SK-N-SH (cell line): ENCODE data around the gene GLYR1. TPM values are rescaled to one million over a fixed set of nuclear protein-coding genes. Genes with fewer than 3 reads are reported as not detected.

Experiments
- CTCF ChIA-PET: fragments of 300-600, 350-600 bp; formaldehyde crosslinking; extraction: SDS; loops from one replicate; lab custom pipeline; 2021; lab: Yijun Ruan, JAX
- POLR2A ChIA-PET: fragments of 350-600 bp; sonication (Branson Sonifier 250); formaldehyde crosslinking; extraction: SDS; loops from one replicate; lab custom pipeline; 2020; ENCODE audit warnings: antibody characterized with exemption, inconsistent platforms; lab: Yijun Ruan, JAX
- DNase-seq: peaks from one replicate; pipeline ENCODE4 v3.0.0; 2012
- H2AFZ ChIP-seq: fragments of 200-600 bp; sonication (generic); 2 replicates; pipeline ENCODE4 v1.8.1; 2016; ENCODE audit warnings: antibody characterized with exemption, mild to moderate bottlenecking, low read depth
- H3F3A ChIP-seq: fragments of 200-600 bp; sonication (generic); replicated peaks from 2 replicates; pipeline ENCODE3; 2016; ENCODE audit warnings: antibody characterized with exemption, mild to moderate bottlenecking; ENCODE audit not compliant: insufficient read depth
- H3K27ac ChIP-seq, 2 experiments: fragments of 200-500 bp in 1 of 2; fragments of 200-600 bp in 1 of 2; sonication (Bioruptor generic) in 1 of 2; sonication (generic), shearing (Covaris generic) in 1 of 2; 2 replicates each; pipeline versions ENCODE4 v1.5.1 to v1.6.1; 2014 to 2016; ENCODE audit warnings: low read depth in 2 of 2, inconsistent platforms in 1 of 2, low read length in 1 of 2, mild to moderate bottlenecking in 1 of 2, mixed read lengths in 1 of 2
- H3K27me3 ChIP-seq: fragments of 200-600 bp; sonication (generic), shearing (Covaris generic); 2 replicates; pipeline ENCODE4 v1.6.1; 2016; ENCODE audit warnings: mixed run types; ENCODE audit not compliant: insufficient read depth
- H3K36me3 ChIP-seq, 2 experiments: fragments of 200-500 bp in 1 of 2; fragments of 200-600 bp in 1 of 2; sonication (Bioruptor generic) in 1 of 2; sonication (generic) in 1 of 2; replicated peaks in 1 of 2; 2 replicates each; pipeline versions ENCODE3 to v1.5.1; 2014 to 2016; ENCODE audit warnings: low read length in 1 of 2, mild to moderate bottlenecking in 1 of 2; ENCODE audit not compliant: insufficient read depth in 2 of 2, control insufficient read depth in 1 of 2
- H3K4me1 ChIP-seq, 2 experiments: fragments of 200-500 bp in 1 of 2; fragments of 200-600 bp in 1 of 2; sonication (Bioruptor generic) in 1 of 2; sonication (generic), shearing (Covaris generic) in 1 of 2; 2 replicates each; pipeline versions ENCODE4 v1.5.1 to v1.6.1; 2014 to 2016; ENCODE audit warnings: low read depth in 1 of 2, low read length in 1 of 2, mixed run types in 1 of 2; ENCODE audit not compliant: insufficient read depth in 2 of 2, control insufficient read depth in 1 of 2
- H3K4me2 ChIP-seq: fragments of 200-600 bp; sonication (generic), shearing (Covaris generic); 2 replicates; pipeline ENCODE4 v1.6.1; 2017; ENCODE audit warnings: mixed run types
- H3K4me3 ChIP-seq, 2 experiments: fragments of 200-500 bp in 1 of 2; fragments of 200-600 bp in 1 of 2; sonication (Bioruptor generic) in 1 of 2; sonication (generic), shearing (Covaris generic) in 1 of 2; 2 replicates each; pipeline versions ENCODE4 v1.5.1 to v1.8.1; 2014 to 2016; ENCODE audit warnings: low read depth in 2 of 2, inconsistent platforms in 1 of 2, low read length in 1 of 2, mild to moderate bottlenecking in 1 of 2, mixed read lengths in 1 of 2, moderate library complexity in 1 of 2
- H3K79me2 ChIP-seq: fragments of 200-600 bp; sonication (generic); 2 replicates; pipeline ENCODE4 v1.8.1; 2017; ENCODE audit warnings: mild to moderate bottlenecking; ENCODE audit not compliant: insufficient read depth
- H3K9ac ChIP-seq: fragments of 200-600 bp; sonication (generic); 2 replicates; pipeline ENCODE4 v1.6.1; 2017; ENCODE audit warnings: mixed run types
- H3K9me2 ChIP-seq: fragments of 200-600 bp; sonication (generic); 2 replicates; pipeline ENCODE4 v1.6.1; 2017; ENCODE audit warnings: mixed run types
- H3K9me3 ChIP-seq: fragments of 200-600 bp; sonication (generic); 2 replicates; pipeline ENCODE4 v1.6.1; 2017; ENCODE audit warnings: mixed run types, mild to moderate bottlenecking, moderate library complexity
- H4K20me1 ChIP-seq: fragments of 200-600 bp; sonication (generic); 2 replicates; pipeline ENCODE4 v1.6.1; 2017; ENCODE audit warnings: mild to moderate bottlenecking, mixed run types; ENCODE audit not compliant: insufficient read depth
- CTCF ChIP-seq: fragments of 200-600 bp; sonication (generic); IDR thresholded peaks from 2 replicates; pipeline ENCODE4 v1.6.1; 2017; ENCODE audit warnings: antibody characterized with exemption, mild to moderate bottlenecking, moderate library complexity
- EP300 ChIP-seq, 2 experiments: IDR thresholded peaks; 2 replicates each; pipeline versions ENCODE4 v1.4.0 to v1.6.1; 2012; ENCODE audit warnings: borderline replicate concordance in 1 of 2, low read depth in 1 of 2, low read length in 1 of 2
- MAX ChIP-seq: IDR thresholded peaks from 2 replicates; pipeline ENCODE4 v1.4.0; 2012; ENCODE audit warnings: low read depth
- MXI1 ChIP-seq: IDR thresholded peaks from 2 replicates; pipeline ENCODE4 v1.6.1; 2012; ENCODE audit warnings: mild to moderate bottlenecking, low read depth, low read length, improper control_type of control experiment
- NFIC ChIP-seq: IDR thresholded peaks from 2 replicates; pipeline ENCODE4 v1.4.0; 2012; ENCODE audit warnings: borderline replicate concordance
- POLR2AphosphoS5 ChIP-seq: IDR thresholded peaks from 2 replicates; pipeline ENCODE4 v1.6.1; 2012; ENCODE audit warnings: low read depth, low read length
- REST ChIP-seq: IDR thresholded peaks from 2 replicates; pipeline ENCODE4 v1.6.1; 2012; ENCODE audit warnings: mild to moderate bottlenecking, low read depth, low read length, moderate library complexity
- SMC3 ChIP-seq: IDR thresholded peaks from 2 replicates; pipeline ENCODE4 v1.6.1; 2012; ENCODE audit warnings: low read depth, low read length, improper control_type of control experiment
- TAF1 ChIP-seq: IDR thresholded peaks from 2 replicates; pipeline ENCODE4 v1.6.1; 2012; ENCODE audit warnings: low read depth, mild to moderate bottlenecking, low read length, moderate library complexity, borderline replicate concordance
- USF1 ChIP-seq: IDR thresholded peaks from 2 replicates; pipeline ENCODE4 v1.4.0; 2012; ENCODE audit warnings: low read depth, borderline replicate concordance
- WGBS: methylation state at CpG from one replicate; pipeline ENCODE4 v1.1.6; 2017; ENCODE audit warnings: low lambda C conversion rate; 5-methylcytosine and 5-hydroxymethylcytosine counted together
- polyA plus RNA-seq, 3 experiments: library from polyadenylated mRNA; depleted of rRNA; stranded (reverse); fragments of >200 nt; gene quantifications; 2 replicates each; pipeline ENCODE4 v1.2.3, GENCODE V29; 2012

GLYR1 gene
- polyA plus RNA-seq, 1 of the 3 experiments (the other 2 are of a cell fraction): 40.1 TPM

GRCh38 chr16:4800290-4801041 lies 46.6 kb downstream of the GLYR1 start:
- H3K9me3 ChIP-seq: no peaks in the 10 kb centered on the region
- H4K20me1 ChIP-seq: no peaks in the 10 kb centered on the region
- H3K27me3 ChIP-seq: no peaks in the 10 kb centered on the region
- H3K79me2 ChIP-seq: 0 out of 2 replicates have a peak, but pooled peaks cover 7% of the 10 kb centered on the region
- ChIA-PET CTCF (no interaction called here), POLR2A (no interaction called here)
- DNase-seq: no peak
- no peaks in the 10 kb centered on the region for H3K9me2 ChIP-seq
- peaks cover 0 to 32% of the 10 kb centered on the region in 2 experiments for H3K36me3 ChIP-seq
- H3F3A ChIP-seq: peaks cover 10% of the 10 kb centered on the region
- H3K27ac ChIP-seq: no peak overlapping the region; a peak in 1 of 4 replicates
- TF ChIP-seq POLR2AphosphoS5 (no peak), CTCF (no peak), EP300 (IDR thresholded peaks at IDR 0.05; ENCODE audit: borderline replicate concordance in 1 of 2, low read depth in 1 of 2, low read length in 1 of 2) (no peak), USF1 (no peak), MXI1 (no peak), SMC3 (no peak), NFIC (no peak), REST (no peak), MAX (no peak), TAF1 (no peak)
- 0 out of 2 replicates have a peak overlapping the region, but pooled peaks have one; percentile 95 for H3K4me2 ChIP-seq
- H3K9ac ChIP-seq: no peak overlapping the region
- H3K4me1 ChIP-seq: peaks cover 0 to 18% of the 10 kb centered on the region in 2 experiments; a peak in 3 of 4 replicates
- 86% methylated on average over 8 of the region's 17 CpGs for WGBS
- no peak overlapping the region for H2AFZ ChIP-seq
- no peak overlapping the region for H3K4me3 ChIP-seq
